ENCODE data around the gene SORCS1.

DNA sequence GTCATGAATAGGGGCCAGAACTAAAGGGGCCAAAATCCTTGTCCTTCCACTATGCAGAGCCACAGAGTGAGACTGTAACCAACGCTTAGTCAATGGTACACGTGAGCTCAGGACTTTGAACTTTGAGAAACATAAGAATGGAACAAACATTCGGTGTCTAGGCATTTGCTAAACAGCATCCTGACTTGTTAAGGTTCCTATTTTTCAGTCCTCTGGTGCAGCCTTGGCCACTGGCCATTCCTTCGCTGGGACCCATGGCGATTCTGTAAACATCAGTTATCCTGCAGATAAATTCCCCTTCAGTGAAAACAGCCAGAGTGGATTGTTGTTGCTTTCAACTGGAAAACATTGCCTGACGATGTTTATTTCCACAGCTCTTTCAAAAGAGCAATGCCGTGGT is 266.8 kb downstream of the SORCS1 start:
- TF ChIP-seq, protein P1, sequence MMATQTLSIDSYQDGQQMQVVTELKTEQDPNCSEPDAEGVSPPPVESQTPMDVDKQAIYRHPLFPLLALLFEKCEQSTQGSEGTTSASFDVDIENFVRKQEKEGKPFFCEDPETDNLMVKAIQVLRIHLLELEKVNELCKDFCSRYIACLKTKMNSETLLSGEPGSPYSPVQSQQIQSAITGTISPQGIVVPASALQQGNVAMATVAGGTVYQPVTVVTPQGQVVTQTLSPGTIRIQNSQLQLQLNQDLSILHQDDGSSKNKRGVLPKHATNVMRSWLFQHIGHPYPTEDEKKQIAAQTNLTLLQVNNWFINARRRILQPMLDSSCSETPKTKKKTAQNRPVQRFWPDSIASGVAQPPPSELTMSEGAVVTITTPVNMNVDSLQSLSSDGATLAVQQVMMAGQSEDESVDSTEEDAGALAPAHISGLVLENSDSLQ (IDR thresholded peaks at IDR 0.05), result no peak
- TF ChIP-seq FOXM1 (IDR thresholded peaks at IDR 0.05; ENCODE audit: borderline replicate concordance) (no peak), SP1 (IDR thresholded peaks at IDR 0.05) (no peak), SUZ12 (IDR thresholded peaks at IDR 0.05) (no peak), NFRKB (IDR thresholded peaks at IDR 0.05) (no peak), L3MBTL2 (conservative IDR thresholded peaks at IDR 0.05) (no peak), HDGF (IDR thresholded peaks at IDR 0.05; ENCODE audit: borderline replicate concordance) (no peak), BHLHE40 (IDR thresholded peaks at IDR 0.05; ENCODE audit: borderline replicate concordance) (no peak), ZNF384 (IDR thresholded peaks at IDR 0.05) (no peak), FOXK2 (IDR thresholded peaks at IDR 0.05) (no peak), CTBP1 (IDR thresholded peaks at IDR 0.05; ENCODE audit: borderline replicate concordance) (no peak), TARDBP (IDR thresholded peaks at IDR 0.05) (no peak)

All from HEK293T (cell line).